CD4-positive, alpha-beta T cell (primary cell): ENCODE data around the gene KCNS3. TPM values are rescaled to one million over a fixed set of nuclear protein-coding genes. Genes with fewer than 3 reads are reported as not detected.

Experiments
- ATAC-seq: fragments of 200-7000 bp; cut with Tn5 transposase; one replicate; pipeline ENCODE4 v1.10.0; 2022; ENCODE audit warnings: mild to moderate bottlenecking; ENCODE audit not compliant: poor library complexity
- CTCF ChIA-PET: fragments of 350-600 bp; sonication (Branson Sonifier 250); formaldehyde crosslinking; loops from one replicate; lab custom pipeline; 2021; ENCODE audit warnings: antibody characterized with exemption, inconsistent platforms; lab: Charles Lee
- POLR2A ChIA-PET: fragments of 350-600 bp; sonication (Branson Sonifier 250); formaldehyde crosslinking; loops from one replicate; lab custom pipeline; 2021; ENCODE audit warnings: antibody characterized with exemption, inconsistent platforms; lab: Charles Lee
- DNase-seq, 14 experiments: peaks; one replicate each; pipeline ENCODE4 v3.0.0-alpha.2; 2013 to 2020; ENCODE audit warnings: mixed read lengths in 2 of 14
- H3K27ac ChIP-seq, 2 donors: one replicate each; pipeline versions ENCODE4 v1.5.1 to v1.7.0; 2013; ENCODE audit warnings: low read length in 2 of 2, low read depth in 1 of 2, mild to moderate bottlenecking in 1 of 2
- H3K27me3 ChIP-seq, 2 experiments: 1 replicate in 1 of 2; 2 replicates in 1 of 2; pipeline versions ENCODE4 v1.6.1 to v1.7.0; 2013; ENCODE audit warnings: low read length in 2 of 2, control low read depth in 1 of 2, mild to moderate bottlenecking in 1 of 2, moderate library complexity in 1 of 2; ENCODE audit not compliant: insufficient read depth in 2 of 2, control insufficient read depth in 1 of 2
- H3K36me3 ChIP-seq: one replicate; pipeline ENCODE4 v1.6.1; 2013; ENCODE audit warnings: low read length, control low read depth; ENCODE audit not compliant: insufficient read depth
- H3K4me1 ChIP-seq: one replicate; pipeline ENCODE4 v1.6.1; 2013; ENCODE audit warnings: low read length, control low read depth; ENCODE audit not compliant: insufficient read depth
- H3K4me3 ChIP-seq: one replicate; pipeline ENCODE4 v1.5.1; 2013; ENCODE audit warnings: mild to moderate bottlenecking, low read length, moderate library complexity
- H3K9me3 ChIP-seq, 2 experiments: 1 replicate in 1 of 2; 2 replicates in 1 of 2; pipeline versions ENCODE4 v1.6.1 to v1.7.0; 2013; ENCODE audit warnings: low read length in 2 of 2, mild to moderate bottlenecking in 2 of 2, control low read depth in 1 of 2, moderate library complexity in 1 of 2; ENCODE audit not compliant: control insufficient read depth in 1 of 2, insufficient read depth in 1 of 2
- H3K27ac Mint-ChIP-seq: one replicate; pipeline ENCODE4 v1.8.0; 2020; ENCODE audit warnings: mixed read lengths
- H3K27me3 Mint-ChIP-seq: one replicate; pipeline ENCODE4 v1.8.0; 2021; ENCODE audit warnings: mixed read lengths
- H3K36me3 Mint-ChIP-seq: one replicate; pipeline ENCODE4 v1.8.0; 2021; ENCODE audit warnings: low read depth, mixed read lengths
- H3K4me1 Mint-ChIP-seq: one replicate; pipeline ENCODE4 v1.8.0; 2021; ENCODE audit warnings: low read depth, mixed read lengths
- H3K4me3 Mint-ChIP-seq: one replicate; pipeline ENCODE4 v1.8.0; 2020; ENCODE audit warnings: mild to moderate bottlenecking, mixed read lengths
- H3K9me3 Mint-ChIP-seq: one replicate; pipeline ENCODE4 v1.8.0; 2020; ENCODE audit warnings: mixed read lengths
- intact Hi-C, 2 experiments: fragments of 100-400 bp; cut with DNase I in 1 of 2; cut with micrococcal nuclease in 1 of 2; formaldehyde crosslinking; loops; one replicate each; pipeline versions ENCODE4 v1.15.1 to v1.9.0; 2023 to 2025; cut with DNase I, micrococcal nuclease
- total RNA-seq, 174 experiments: library from RNA in 2 of 174; stranded (reverse) in 2 of 174; gene quantifications; one replicate each; pipeline ENCODE4 v1.2.3 and lab custom pipeline; 2021 to 2026
- TF ChIP-seq, protein P1 (sequence below): fragments of 200-600 bp; IDR thresholded peaks from one replicate; pipeline ENCODE4 v1.8.0; 2022; ENCODE audit warnings: antibody characterized with exemption, mild to moderate bottlenecking

Gene KCNS3
- total RNA-seq, 2 experiments from 2014 or later = not detected

- Histone ChIP-seq H3K4me3 (no peak overlapping the region), H3K36me3 (no peaks in the 10 kb centered on the region), H3K4me1 (no peaks in the 10 kb centered on the region), H3K27me3 (no peaks in the 10 kb centered on the region), H3K27ac (no peak overlapping the region), H3K9me3 (no peaks in the 10 kb centered on the region)
- intact Hi-C loops = no loop called here
- H3K27me3 Mint-ChIP-seq = peaks cover 7% of the 10 kb centered on the region
- H3K4me1 Mint-ChIP-seq = no peaks in the 10 kb centered on the region
- ATAC-seq = no peak
- no peaks in the 10 kb centered on the region for H3K9me3 Mint-ChIP-seq
- DNase-seq = no peak
- no peak overlapping the region for H3K27ac Mint-ChIP-seq
- CTCF ChIA-PET = no interaction called here
- POLR2A ChIA-PET = no interaction called here
- H3K36me3 Mint-ChIP-seq = no peaks in the 10 kb centered on the region
- TF ChIP-seq, protein P1, sequence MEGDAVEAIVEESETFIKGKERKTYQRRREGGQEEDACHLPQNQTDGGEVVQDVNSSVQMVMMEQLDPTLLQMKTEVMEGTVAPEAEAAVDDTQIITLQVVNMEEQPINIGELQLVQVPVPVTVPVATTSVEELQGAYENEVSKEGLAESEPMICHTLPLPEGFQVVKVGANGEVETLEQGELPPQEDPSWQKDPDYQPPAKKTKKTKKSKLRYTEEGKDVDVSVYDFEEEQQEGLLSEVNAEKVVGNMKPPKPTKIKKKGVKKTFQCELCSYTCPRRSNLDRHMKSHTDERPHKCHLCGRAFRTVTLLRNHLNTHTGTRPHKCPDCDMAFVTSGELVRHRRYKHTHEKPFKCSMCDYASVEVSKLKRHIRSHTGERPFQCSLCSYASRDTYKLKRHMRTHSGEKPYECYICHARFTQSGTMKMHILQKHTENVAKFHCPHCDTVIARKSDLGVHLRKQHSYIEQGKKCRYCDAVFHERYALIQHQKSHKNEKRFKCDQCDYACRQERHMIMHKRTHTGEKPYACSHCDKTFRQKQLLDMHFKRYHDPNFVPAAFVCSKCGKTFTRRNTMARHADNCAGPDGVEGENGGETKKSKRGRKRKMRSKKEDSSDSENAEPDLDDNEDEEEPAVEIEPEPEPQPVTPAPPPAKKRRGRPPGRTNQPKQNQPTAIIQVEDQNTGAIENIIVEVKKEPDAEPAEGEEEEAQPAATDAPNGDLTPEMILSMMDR = no peak
- H3K4me3 Mint-ChIP-seq = no peak overlapping the region
Observed at GRCh38 chr2:17846676-17847075, 31.8 kb upstream of the KCNS3 start.

DNA sequence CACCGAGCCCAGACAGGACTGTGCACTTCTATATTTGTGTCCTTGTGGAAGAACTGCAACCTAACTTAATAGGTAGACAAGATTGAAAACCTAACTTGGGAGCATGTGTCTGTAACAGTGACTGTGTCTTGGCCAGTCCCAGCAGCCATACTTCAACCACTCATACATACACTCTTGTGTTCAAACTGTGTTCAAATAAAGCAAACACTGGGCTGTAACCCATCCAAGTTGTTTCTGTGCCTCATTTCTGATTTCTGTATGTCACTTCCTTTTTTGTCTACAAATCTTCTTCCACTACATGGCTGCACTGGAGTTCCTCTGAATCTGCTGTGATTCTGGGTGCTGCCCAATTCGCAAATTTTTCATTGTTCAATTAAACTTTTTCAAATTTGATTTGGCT lies 31.2 kb upstream of the KCNS3 start:
- Histone ChIP-seq H3K9me3 (no peaks in the 10 kb centered on the region), H3K36me3 (no peaks in the 10 kb centered on the region), H3K4me3 (no peak overlapping the region), H3K4me1 (no peaks in the 10 kb centered on the region), H3K27me3 (no peaks in the 10 kb centered on the region), H3K27ac (no peak overlapping the region)
- DNase-seq (no peak), ATAC-seq (no peak)
- no peaks in the 10 kb centered on the region for H3K4me1 Mint-ChIP-seq
- ChIA-PET CTCF (no interaction called here), POLR2A (no interaction called here)
- no peaks in the 10 kb centered on the region for H3K9me3 Mint-ChIP-seq
- TF ChIP-seq, protein P1 = no peak
- no peaks in the 10 kb centered on the region for H3K36me3 Mint-ChIP-seq
- no peak overlapping the region for H3K4me3 Mint-ChIP-seq
- H3K27me3 Mint-ChIP-seq = peaks cover 3% of the 10 kb centered on the region
- no peak overlapping the region for H3K27ac Mint-ChIP-seq
- intact Hi-C loops = no loop called here

- no peak overlapping the region for H3K27ac ChIP-seq
- no peaks in the 10 kb centered on the region for H3K9me3 ChIP-seq
- no peaks in the 10 kb centered on the region for H3K27me3 ChIP-seq
- H3K4me3 Mint-ChIP-seq = no peak overlapping the region
- H3K4me1 ChIP-seq = no peaks in the 10 kb centered on the region
- intact Hi-C loops = no loop called here
- peaks cover 10% of the 10 kb centered on the region for H3K27me3 Mint-ChIP-seq
- no peaks in the 10 kb centered on the region for H3K36me3 Mint-ChIP-seq
- H3K4me1 Mint-ChIP-seq = no peaks in the 10 kb centered on the region
- no peak overlapping the region for H3K27ac Mint-ChIP-seq
- ATAC-seq (no peak), DNase-seq (no peak)
- ChIA-PET POLR2A (no interaction called here), CTCF (no interaction called here)
- H3K4me3 ChIP-seq = no peak overlapping the region
- TF ChIP-seq, protein P1 = no peak
- H3K9me3 Mint-ChIP-seq = no peaks in the 10 kb centered on the region
- no peaks in the 10 kb centered on the region for H3K36me3 ChIP-seq
Observed at GRCh38 chr2:17849275-17849674, 29.2 kb upstream of the KCNS3 start.
